EL (cell line): ENCODE data around the gene KIF24.
A peak's percentile ranks its signal among the peaks of the same experiment; 100 is the strongest.
"Not testable (repeated sequence)": the region's sequence is repeated elsewhere in the genome, so short reads cannot be mapped to it uniquely, and the experiment has no call there.

Experiments used
- DNase-seq: peaks from one replicate; pipeline ENCODE4 v3.0.0-alpha.2; 2016

The KIF24 gene, protein sequence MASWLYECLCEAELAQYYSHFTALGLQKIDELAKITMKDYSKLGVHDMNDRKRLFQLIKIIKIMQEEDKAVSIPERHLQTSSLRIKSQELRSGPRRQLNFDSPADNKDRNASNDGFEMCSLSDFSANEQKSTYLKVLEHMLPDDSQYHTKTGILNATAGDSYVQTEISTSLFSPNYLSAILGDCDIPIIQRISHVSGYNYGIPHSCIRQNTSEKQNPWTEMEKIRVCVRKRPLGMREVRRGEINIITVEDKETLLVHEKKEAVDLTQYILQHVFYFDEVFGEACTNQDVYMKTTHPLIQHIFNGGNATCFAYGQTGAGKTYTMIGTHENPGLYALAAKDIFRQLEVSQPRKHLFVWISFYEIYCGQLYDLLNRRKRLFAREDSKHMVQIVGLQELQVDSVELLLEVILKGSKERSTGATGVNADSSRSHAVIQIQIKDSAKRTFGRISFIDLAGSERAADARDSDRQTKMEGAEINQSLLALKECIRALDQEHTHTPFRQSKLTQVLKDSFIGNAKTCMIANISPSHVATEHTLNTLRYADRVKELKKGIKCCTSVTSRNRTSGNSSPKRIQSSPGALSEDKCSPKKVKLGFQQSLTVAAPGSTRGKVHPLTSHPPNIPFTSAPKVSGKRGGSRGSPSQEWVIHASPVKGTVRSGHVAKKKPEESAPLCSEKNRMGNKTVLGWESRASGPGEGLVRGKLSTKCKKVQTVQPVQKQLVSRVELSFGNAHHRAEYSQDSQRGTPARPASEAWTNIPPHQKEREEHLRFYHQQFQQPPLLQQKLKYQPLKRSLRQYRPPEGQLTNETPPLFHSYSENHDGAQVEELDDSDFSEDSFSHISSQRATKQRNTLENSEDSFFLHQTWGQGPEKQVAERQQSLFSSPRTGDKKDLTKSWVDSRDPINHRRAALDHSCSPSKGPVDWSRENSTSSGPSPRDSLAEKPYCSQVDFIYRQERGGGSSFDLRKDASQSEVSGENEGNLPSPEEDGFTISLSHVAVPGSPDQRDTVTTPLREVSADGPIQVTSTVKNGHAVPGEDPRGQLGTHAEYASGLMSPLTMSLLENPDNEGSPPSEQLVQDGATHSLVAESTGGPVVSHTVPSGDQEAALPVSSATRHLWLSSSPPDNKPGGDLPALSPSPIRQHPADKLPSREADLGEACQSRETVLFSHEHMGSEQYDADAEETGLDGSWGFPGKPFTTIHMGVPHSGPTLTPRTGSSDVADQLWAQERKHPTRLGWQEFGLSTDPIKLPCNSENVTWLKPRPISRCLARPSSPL (N-terminal part only)

DNA sequence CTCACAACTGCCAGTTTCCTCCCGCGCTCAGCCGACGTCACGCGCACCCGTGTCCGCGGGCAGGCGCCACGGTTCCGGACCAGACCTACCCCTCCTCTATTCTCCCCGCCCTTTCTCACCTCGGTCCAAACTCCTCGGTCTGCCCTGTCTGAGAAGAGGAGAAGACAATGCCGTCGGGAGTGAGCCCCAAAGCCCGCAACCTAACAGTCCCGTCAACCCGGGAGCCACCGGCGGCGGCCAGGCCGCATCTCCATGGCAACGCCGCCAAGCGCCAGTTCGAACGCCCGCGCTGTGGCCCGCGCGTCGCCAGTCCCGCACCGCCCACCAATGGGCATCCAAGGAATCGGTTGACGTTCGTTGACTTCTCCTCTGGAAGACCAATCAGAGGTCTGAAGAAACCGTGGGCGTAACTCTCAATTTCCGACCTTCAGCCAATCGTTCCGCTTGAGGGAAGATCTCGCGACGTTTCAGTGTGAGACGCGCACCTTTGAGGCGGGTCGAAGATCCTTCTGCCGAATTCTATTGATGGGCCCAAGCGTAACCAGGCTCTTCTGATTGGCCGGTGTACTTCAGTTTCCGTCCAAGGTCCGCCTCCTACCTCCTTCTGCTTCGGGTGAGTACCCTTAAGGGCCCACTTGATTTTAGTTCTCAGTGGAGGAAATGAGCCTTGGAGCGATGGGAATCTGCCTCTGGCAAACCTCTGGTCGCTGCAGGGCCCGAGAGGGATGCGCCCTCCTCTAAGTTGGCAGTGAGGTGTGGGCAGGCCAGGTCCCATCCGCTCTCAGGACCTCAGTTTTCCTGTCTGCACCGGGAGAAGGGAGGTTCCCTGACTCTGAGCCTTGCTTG lies at the start of gene KIF24, which contains the start of gene NUDT2:
Gene KIF24, minus strand, starts transcription at position 282 of the 846 bp plus-strand sequence. CDS start 17,922 bp downstream, outside the sequence.
Gene NUDT2, plus strand, starts transcription at position 583 of the 846 bp plus-strand sequence. CDS start 9,471 bp downstream, outside the sequence.
- DNase-seq: peak; percentile 100

DNA sequence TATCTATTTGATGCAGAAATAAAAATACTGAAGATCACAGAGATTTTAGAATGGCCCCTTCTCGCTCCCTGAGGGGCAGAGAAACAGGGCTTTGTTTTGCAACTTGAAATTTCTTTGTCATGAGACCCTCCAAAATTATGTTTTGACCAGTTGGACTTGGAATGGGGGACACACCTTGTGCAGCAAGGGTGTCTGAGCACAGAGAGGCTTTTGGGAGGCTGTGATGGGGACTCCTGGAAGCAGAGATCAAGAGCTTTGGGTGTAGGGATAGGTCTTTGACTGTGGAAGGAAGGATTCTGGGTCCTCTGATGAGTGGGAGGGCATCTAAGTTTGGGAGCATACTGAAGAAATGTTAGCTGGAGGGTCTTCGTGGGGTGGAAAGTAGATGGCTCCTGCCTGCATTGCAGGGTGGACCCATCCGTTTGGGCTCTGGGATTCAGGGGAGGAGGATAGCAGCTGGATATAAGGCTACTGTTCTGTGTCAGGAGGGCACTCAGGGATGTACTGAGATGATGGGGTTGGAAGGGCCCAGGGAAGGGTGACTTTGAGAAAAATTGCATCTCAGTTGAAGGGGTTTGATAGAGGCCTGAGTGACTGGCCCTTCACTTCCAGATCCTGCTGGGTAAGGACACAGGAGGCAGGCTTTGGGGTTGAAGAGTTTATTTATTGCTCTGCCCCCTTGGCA lies 49.5 kb upstream of the KIF24 start:
- DNase-seq: no peak

DNA sequence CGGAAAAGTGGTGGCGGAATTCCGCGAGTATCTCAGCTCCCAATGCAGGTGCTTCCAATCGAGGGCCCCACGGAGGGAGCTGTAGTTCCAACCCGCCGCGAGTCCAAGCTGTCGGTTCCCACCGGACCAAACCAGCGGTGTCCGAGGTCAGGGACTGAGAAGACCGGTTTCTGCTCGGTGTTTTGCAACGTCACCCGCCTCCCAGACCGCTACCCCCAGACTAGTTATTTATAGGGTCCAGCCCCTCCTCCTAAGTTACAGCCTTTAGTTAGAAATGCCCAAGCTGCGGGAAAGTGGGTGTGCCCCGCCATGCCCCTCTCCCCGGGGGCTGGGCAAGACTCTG lies 48.3 kb upstream of the KIF24 start:
- no peak for DNase-seq

DNA sequence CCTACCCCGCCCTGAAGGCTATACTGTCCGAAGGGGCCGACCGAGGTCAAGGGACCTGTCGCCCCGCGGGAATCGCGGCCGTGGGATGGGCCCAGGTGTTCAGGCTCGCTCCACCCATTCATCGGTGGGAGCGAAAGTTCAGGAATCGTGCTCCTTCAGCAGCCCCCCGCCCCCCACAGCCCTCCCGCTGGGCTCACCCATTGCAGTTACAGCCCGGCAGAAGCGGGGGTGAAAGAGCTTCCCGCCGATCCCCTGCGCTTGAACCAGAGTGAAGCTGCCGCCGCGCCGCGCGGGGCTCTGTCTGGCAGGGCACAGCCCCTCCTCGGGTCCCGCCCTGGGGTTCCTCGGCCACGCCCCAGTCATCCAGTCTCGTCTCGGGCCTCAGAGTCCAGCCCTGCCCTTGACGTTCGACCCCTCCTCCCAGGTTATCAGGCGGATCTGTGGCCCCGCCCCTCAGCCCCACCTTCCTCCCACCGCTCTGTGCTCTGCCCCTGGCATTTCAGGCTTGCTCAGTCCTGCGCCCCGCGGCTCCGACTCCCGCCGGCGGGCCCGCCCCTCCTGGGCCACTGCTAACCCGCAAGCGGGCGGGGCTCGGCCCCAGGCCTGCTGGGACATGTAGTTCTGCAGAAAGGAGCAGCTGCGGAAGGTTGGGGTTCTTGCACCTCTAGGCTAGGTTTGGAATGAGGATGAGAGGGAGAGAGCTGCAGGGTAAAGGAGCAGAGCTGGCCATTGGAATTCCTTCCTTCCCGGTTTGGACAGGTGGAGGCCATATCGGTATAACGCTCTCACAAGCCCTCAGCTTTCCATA lies 47.7 kb upstream of the KIF24 start, which contains the start of gene MYORG:
Gene MYORG, minus strand, starts transcription at position 303 of the 808 bp plus-strand sequence. CDS start 3,955 bp downstream, outside the sequence.
- peak; percentile 95 for DNase-seq

DNA sequence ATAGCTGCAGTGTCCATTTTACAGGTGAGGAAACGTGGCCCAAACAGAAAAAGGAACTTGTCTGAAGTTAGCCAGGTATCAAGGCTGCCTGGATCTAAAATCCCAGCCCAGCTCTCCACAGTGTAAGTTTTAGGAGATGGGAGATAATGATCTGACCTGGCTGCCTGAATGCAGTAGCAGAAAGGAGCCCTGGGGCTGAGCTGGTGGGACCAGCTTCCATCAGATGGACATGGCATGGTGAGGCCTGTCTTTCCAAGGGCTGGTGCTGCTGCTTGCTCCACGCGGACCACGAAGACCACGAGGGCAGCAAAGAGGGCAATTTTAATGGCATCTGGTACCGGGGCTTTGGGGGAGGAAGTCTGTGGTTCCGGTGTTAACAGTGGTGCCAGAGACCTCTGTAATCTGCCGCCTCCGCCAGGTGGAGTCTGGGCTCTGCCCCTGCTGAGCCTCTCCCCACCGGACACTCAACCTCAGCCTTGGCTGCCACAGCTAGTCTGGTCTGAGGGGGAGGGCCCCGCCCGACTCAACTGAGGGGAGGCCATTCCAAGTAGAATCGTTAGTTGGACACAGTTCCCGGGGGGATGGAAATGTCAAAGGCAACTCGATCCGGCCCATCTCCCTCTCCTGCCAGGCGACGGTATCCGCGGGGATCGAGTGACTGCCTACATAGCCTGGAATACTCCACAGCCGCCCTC lies 47.0 kb upstream of the KIF24 start:
- no peak for DNase-seq

DNA sequence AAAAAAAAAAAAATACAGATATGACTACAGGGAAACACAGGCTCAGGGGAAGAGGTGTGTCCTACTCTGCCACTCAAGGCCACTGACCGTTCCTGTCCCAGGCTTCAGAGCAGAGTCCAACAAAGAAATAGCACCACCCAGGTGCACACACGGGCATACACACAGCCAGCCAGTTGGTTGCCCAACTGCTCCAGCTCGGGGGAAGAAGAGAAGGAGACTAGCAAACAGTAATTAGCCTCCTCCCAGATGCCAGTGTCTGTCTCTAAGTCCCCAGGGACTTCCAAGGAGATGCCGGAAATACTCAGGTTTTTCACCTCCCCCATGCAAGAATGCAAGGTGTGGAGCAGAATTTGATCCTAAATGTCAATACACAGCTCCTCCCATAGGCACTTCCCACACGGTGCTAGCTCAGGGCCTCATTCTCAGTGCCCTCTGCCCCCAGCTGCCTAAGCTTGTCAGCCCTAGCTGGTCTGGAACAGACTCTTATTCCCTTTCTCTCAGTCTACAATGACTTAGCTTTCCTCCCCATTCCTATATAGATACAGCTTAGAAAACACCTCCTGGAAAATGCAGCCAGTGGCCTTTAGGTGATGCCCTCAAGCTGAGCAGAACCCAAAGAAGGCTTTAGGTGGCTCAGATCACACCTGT lies 46.0 kb upstream of the KIF24 start:
- DNase-seq: no peak

DNA sequence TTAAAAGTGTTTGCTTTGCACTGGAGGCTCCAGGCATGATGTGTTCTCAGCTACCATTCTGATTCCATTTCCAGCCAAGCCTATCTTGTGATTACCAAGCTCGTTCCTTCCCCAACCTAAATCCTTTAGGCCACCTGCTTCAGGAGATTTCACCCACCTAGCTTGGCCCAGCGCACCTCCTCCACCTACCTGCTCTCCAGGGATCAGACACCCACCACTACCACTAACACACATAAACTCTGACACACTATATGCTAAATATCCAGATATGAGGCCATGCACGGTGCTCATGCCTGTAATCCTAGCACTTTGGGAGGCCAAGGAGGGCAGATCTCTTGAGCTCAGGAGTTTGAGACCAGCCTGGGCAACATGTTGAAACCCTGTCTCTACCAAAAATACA lies 45.3 kb upstream of the KIF24 start:
- no peak for DNase-seq

DNA sequence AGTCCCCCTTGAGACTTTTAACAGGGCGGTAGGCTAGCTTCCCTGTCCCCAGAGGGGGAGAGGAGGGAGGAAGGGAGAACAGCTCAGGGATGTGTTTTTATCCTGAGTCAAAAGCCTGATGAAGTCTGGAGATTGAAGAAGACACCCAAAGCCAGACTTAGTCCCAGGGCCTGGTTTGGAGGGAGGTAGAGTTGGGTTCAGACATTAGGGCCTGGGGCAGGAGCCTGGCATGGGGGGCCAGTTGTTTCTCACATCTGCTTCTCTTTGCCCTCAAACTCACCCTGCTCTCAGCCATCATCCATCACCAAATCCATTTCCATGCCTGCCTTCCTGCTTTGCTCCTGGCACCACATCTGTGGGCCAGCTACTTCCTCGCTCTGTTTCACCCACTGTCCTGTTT lies 44.7 kb upstream of the KIF24 start:
- DNase-seq: no peak

DNA sequence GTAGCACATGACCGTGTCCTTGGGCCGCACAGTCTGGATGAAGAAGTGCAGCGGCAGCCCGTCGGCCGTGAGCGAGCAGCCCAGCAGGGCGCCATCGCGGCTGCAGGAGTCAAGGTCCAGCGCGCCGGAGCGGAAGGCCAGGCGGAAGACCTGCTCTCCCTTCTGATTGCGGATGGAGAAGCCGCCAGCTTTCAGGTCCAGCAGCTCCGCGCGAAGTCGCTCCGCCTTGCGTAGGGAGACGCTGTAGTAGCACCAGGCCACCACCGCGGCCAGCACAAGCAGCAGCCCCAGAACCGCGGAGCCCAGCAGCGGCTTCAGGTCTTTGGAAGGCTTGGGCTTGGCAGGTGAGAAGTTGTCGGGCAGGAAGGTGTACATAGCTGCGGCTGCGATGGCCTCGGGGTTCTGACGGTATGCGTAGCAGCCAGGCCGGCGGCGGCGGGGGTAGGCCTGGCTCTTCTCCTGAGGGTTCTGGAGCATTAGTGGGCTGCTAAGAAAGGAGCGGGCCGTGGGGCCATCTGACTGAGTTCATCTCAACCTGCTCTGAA lies 43.5 kb upstream of the KIF24 start:
- DNase-seq: no peak

DNA sequence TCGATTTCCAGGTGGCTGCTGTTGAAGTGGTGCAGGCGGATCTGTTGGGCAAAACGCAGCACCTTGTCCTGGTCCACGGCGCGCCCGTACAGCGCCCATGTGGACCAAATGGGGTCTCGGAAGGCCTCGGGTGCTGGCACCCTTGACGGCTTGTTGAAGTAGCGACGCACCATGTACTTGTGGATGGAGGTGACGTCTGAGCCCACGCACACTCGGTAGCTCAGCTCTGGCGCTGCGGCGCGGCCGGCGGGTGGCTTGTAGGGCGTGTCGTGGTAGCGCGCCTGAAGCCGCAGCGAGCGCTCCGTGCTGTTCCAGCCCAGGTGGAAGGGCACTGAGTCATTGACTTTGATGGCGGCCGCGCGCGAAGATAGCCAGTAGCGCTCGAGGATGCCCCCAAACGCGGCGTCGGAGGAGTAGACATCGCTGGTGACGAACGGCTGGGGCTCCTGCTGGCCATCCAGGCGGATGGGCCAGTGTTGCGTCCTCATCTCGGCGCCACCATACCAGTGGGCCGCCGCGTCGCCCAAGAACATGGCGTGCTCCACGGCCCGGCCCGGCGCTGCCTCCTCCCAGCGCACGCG lies 42.9 kb upstream of the KIF24 start:
- no peak for DNase-seq

DNA sequence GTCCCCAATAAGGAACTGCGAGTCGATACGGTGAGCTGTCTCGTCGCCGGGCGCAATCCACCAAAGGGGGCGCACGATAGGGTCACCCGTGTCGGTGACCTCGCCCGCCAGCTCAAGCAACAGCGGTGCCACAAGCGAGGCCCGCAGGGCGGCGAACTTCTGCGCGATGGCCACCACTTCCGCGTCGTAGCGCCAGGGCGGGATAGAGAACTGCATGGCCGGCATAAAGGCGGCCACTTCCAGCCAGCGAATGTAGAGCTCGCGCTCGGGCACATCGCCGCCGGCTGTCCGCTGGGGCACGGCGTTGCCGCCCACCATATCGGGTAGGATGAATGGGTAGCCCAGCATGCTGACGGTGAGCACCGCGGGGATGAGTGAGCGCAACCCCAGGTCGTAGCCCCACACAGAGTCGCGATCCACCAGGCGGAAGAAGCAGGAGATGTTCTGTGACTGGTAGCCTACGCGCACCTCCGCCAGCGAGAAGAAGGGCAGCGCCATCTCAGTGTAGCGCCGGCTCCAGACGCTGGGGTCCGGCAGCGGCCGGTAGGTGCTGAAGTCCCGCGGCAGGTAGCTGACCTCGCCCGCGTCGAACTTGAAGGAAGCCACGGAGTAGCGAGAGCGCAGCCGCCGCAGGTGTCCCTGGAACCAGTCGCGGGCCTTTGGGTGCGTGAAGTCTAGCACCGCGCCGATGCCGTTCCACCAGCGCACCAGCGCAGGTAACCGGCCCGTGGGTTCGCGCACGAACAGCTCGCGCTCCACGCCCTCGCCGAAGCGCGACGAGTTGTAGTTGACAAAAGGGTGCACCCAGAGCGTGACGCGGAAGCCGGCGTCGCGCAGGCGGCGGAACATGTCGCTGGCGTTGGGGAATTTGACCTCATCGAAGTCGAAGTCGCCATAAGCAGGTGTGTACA lies 42.2 kb upstream of the KIF24 start:
- DNase-seq: peak; percentile 8

DNA sequence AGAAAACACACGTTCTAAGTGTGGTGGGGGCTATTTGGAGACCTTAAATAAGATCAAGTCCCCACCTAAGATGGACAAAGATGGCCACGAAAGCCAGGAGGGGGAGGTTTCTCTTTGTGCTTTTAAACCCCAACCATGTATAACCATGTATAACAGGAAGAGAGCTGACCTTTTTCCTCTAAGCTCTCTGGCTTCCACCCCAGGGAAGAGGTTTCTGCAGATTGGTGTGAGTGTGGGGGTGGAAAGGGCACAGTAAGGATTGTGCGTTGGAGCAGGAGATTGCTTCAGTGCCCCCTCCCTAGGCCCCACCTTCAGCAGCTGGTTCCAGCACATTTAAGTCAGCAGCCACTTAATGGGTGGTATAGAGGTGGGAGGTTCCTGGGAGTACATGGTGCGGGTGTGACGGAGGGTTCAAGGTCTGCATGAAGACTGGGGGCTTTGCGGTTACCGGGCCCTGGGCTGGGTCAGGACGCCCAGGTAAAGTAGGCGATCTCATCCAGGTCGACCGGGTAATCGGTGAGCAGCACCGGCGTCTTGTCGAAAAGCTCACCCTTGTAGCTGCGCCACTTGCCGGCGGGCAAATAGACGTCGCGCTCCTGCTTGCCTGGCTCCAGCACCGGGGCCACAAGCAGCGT lies 41.4 kb upstream of the KIF24 start:
- DNase-seq: no peak

DNA sequence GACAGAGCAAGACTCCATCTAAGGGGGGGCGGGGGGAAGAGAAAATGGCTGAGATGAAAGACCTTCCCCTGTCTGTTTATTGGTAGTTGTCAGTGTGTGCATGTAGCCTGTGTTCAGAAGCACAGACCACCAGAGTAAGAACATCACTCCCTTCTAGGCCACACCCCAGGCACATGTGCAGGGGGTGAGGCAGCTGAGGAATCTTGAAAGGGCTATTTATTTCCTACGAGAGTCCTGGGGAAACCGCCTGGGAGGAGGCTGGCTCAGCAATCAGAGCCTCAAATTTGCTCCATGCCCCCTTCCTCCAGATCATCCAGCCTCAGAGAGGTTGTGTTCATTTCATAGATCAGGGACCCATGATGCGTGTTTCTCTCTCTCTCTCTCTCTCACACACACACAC lies 40.6 kb upstream of the KIF24 start:
- no peak for DNase-seq

DNA sequence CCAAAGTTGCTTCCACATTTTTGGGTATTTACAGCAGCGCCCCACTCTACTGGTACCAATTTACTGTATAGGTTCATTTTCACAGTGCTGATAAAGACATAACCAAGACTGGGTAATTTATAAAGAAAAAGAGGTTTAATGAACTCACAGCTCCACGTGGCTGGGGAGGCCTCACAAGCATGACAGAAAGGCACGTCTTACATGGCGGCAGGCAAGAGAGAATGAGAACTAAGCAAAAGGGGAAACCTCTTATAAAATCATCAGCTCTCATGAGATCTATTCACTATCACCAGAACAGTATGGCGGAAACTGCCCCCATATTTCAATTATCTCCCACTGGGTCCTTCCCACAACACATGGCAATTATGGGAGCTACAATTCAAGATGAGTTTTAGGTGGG lies 39.7 kb upstream of the KIF24 start:
- not testable (repeated sequence) for DNase-seq

DNA sequence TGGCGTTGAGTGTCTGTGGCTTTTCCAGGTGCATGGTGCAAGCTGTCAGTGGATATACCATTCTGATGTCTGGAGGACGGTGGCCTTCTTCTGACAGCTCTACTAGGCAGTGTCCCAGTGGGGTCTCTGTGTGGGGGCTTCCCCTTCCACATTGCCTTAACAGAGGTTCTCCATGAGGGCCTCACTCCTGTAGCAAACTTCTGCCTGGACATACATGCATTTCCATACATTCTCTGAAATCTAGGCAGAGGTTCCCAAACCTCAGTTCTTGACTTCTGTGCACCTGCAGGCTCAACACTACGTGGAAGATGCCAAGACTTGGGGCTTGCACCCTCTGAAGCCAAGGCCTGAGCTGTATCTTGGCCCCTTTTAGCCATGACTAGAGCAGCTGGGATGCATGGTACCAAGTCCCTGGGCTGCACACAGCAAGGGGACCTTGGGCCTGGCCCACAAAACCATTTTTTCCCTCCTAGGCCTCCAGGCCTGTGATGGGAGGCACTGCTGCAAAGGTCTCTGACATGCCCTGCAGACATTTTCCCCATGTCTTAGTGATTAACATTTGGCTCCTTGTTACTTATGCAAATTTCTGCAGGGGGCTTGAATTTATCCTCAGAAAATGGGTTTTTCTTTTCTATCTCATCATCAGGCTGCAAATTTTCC lies 38.8 kb upstream of the KIF24 start:
- not testable (repeated sequence) for DNase-seq

DNA sequence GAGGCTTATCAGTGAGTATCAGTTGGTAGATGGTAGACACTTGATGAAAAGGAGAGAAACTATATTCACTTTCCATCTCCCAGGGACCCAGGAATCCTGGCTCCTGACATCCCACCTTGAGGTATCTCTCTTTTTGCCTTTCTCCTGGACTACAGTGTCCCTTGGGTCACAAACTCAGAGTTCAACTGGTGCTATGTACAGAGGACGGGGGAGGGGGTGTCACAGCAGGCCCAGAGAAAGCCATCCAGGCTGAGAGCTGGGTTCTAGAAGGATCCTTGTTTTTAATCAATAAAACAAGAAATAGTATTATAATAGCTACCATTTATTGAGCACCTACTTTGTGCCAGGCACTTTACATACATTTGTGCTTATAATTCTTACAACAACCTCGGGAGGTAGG lies 37.3 kb upstream of the KIF24 start:
- DNase-seq: no peak
